HG02943 (cell line): ENCODE measurements around the gene RPSA.
A peak's percentile ranks its signal among the peaks of the same experiment; 100 is the strongest.
"Not testable (repeated sequence)": the region's sequence is repeated elsewhere in the genome, so short reads cannot be mapped to it uniquely, and the experiment has no call there.

Experiments used
- ATAC-seq: cut with Tn5 transposase; IDR thresholded peaks from one replicate; pipeline ENCODE4 v1.9.1; 2021; ENCODE audit warnings: mild to moderate bottlenecking, low read depth, moderate library complexity; ENCODE audit not compliant: unreplicated experiment

Gene RPSA

DNA sequence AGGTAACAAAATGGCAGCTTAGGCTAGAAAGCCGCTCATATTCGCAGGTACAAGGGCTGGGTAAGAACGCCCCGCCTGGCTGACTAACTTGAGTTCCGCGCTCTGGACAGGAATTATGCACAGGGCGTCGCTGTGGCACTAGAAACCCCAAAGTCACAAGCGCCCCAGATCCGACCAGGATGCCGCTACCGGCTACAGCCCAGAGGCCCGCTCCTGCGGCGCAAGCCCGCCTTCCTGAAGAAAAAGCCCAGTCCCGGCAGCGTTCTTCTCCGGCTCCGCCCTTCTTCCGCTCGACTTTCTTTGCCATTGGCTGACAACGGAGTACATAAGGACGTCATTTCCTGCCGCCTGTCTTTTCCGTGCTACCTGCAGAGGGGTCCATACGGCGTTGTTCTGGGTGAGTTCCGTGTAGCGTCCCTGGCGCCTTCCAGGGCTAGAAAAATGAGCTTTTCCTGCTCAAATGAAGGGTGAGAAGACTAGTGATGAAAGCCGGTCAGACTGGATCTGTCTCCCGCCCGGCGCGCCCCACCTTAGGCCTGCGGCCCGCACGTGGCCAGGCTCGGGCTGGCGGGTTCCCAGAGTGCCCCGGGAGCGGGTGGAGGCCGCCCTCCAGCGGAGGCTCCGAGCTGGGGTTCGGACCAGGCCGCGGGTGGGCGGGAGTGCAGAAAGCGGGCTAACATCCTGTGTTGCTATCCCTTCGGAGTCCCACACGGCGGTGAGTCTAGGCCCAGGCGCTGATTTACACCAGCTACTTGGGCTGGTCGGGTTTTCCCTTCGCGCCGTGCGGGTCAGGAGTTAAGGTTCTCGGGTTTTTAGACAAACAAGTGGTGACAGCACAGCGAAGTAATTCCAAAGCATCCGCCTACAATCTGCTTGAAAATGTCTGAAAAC, at the start of gene RPSA:
TSS of gene RPSA (plus strand) at position 353 of the 891 bp plus-strand sequence. CDS start 934 bp downstream, outside the sequence.
- ATAC-seq: peak; percentile 96

DNA sequence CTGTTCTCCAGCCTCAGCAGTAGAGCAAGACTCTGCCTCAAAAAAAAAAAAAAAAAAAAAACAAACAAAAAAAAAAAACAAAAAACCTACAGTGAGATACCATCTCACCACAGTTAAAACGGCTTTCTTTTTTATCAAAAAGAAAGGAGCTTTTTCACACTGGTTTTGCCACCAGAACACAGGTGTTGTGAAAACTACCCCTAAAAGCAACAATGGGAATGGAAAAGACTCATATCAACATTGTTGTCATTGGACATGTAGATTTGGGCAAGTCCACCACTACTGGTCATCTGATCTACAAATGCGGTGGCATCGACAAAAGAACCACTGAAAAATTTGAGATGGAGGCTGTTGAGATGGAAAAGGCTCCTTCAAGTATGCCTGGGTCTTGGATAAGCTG, 48.2 kb upstream of the RPSA start:
- ATAC-seq: no peak

DNA sequence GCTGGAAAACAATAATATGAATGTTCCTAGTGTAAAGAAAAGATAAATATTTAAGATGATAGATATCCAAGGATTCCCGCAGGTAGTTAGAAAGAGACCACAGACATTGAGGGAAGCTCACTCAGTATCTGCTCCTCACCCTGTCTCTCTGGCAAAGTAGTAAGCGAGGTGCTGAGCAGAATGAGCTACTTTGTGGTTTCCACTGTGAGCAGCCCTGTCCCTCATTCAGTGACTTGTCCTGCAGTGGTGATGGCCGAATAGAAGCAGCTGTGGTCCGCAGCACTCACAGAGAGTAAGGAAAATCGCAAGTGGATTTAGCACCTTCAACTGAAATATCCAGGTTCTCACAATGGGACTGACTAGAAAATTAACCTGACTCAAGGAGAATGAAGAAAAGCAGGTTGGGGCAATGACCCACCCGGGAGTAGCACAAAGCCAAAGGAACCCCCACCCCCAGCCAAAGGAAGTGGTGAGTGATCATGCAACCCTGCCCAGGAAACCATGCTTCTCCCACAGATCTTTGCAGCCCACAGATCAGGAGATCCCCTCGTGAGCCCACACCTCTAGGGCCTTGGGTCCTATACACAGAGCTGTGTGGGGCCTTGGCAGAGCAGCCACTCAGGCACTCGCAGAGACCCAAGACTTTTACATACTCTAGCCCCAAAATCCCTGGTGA, 45.1 kb upstream of the RPSA start:
- ATAC-seq: no peak

DNA sequence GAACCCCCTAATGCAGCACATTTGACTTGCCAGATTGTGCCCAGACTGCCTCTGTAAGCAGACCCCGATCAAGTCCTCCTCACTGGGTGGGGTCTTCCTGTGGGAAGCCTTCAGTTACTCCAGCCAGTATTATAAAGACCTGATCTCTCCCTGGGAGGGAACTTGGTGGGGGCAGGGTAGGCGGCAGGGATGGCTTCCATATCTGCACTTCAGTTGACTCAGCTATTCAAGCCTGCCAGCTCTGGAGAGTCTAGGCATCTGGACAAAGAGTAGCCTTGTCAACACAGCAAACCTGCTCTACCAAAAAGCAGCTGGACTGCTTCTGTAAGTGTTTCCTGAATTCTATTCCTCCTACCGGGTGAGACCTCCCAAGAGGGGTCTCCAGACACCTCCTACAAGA, 44.3 kb upstream of the RPSA start:
- ATAC-seq: no peak

DNA sequence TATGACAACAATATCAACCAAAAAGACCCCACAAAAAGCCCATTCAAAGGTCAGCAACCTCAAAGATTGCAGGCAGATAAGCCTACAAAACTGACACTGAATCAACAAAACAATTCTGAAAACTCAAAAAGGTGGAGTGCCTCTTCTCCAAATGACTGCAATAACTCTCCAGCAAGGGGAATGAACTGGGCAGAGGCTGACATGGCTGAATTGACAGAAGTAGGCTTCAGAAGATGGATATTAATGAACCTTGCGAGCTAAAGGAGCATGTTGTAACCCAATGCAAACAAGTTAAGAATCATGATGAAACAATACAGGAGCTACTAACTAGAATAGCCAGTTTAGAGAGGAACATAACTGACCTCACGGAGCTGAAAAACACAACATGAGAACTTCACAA, 43.7 kb upstream of the RPSA start:
- no peak for ATAC-seq

DNA sequence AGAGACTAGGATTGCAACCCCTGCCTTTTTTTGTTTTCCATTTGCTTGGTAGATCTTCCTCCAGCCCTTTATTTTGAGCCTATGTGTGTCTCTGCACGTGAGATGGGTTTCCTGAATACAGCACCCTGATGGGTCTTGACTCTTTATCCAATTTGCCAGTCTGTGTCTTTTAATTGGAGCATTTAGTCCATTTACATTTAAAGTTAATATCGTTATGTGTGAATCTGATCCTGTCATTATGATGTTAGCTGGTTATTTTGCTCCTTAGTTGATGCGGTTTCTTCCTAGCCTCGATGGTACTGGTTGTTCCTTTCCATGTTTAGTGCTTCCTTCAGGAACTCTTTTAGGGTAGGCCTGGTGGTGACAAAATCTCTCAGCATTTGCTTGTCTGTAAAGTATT, 36.1 kb upstream of the RPSA start:
- not testable (repeated sequence) for ATAC-seq

- no peak for ATAC-seq
These were observed 33.7 kb upstream of the RPSA start for GRCh38 chr3:39372833-39373232.

DNA sequence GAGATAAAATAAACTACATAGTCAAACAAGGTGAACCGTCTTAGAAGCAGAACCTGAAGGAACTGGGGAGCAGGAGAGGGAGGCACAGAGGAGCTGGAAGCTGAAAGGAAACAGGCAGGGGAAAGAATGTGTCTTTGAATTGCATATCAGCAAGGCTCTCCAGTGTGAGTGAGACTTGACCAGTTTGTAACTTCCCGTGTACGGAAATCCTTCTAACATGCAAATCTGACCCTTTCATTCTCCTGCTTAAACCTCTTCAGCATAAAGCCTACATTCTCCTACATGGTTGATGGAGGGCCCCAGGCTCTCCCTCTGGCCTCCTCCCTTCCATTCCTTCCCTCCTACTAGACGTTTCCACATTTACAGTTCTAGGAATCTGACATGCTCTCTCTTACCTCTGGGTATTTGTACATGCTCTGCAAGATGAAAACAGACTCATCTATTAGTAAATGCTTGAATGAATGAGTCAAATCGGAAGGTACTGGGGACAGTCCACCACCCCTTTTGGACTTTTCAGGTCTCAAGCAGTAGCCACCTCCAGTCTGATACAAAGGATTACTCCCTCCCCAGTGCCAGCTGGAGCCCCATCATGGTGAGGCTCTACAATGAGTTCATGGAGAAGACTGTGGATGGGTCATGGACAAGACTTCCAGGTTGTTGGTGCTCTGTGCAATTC, 29.4 kb upstream of the RPSA start:
- no peak for ATAC-seq

GRCh38 chr3:39378088-39378487, 28.4 kb upstream of the RPSA start:
- ATAC-seq: peak; percentile 72

GRCh38 chr3:39378957-39379777, 27.4 kb upstream of the RPSA start:
- ATAC-seq: no peak

DNA sequence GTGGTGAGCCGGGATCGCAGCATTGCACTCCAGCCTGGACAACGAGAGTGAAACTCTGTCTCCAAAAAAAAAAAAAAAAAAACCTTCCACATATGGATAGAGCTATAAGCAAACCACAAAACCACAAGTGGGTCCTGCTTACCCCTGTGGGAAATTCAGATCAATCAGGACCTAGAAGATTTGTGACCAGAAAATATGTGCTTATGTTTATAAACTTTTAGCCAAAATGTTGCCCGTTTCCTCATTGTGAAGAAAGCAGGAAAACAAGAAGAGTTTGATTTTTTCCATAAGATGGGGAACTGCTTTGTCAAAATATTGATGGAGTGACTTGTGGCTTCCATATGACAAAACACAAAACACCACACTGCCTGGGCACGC, 26.8 kb upstream of the RPSA start:
- no peak for ATAC-seq

GRCh38 chr3:39381432-39381831, 25.1 kb upstream of the RPSA start:
- ATAC-seq: no peak

DNA sequence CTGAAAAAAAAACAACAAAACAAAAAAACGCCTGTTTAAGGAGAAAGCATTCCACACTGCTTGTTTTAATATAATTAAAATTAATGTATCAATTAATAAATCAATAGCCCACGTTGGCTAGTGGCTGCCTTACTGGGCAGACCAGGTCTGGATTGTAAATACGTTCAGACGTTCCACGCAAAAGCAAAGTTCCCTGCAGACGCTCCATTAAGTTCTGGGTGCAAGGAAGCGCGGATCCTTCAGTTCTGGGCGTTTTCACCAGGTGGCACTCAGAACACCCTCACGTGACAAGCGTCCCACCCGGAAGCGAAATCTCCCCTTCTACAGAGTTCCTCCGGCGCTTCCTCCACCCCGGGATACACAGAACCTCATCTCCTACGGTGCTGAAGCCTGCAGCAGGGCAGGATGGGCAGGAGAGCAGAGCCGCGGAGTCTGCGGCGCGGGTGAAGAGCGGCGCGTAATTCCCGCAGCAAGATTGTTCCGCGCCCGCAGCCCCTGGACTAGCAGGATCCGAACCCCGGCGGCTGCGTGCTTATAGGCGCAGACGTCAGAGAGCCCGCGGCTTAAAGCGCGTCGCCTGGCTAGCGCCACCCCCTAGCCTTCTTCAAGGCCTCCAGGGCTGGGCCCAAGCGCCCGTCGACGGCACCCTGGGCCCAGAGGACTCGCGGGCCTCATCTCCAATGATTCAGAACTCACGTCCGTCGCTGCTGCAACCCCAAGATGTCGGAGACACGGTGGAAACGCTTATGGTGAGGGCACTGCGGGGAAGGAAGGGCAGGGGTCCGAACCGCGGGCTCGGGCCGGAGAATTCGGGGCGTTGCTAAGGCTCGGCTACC, 23.3 kb upstream of the RPSA start, which contains the start of gene SLC25A38:
TSS of gene SLC25A38 (plus strand) at position 326 of the 836 bp plus-strand sequence. CDS start at position 681, 355 bp downstream.
- ATAC-seq: peak; percentile 64

GRCh38 chr3:39383881-39384664, 22.4 kb upstream of the RPSA start:
- ATAC-seq: peak; percentile 69

DNA sequence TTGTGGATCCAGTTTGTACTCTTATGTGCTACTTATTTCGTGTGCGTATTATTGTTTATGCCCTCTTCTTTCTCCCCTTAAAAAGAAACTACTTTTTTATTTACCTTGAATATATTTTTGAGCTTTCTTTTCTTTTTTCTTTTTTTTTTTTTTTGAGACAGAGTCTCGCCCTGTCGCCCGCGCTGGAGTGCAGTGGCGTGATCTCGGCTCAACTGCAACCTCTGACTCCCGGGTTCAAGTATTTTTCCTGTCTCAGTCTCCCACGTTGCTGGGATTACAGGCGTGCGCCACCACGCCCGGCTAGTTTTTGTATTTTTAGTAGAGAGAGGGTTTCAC, 21.9 kb upstream of the RPSA start:
- no peak for ATAC-seq

DNA sequence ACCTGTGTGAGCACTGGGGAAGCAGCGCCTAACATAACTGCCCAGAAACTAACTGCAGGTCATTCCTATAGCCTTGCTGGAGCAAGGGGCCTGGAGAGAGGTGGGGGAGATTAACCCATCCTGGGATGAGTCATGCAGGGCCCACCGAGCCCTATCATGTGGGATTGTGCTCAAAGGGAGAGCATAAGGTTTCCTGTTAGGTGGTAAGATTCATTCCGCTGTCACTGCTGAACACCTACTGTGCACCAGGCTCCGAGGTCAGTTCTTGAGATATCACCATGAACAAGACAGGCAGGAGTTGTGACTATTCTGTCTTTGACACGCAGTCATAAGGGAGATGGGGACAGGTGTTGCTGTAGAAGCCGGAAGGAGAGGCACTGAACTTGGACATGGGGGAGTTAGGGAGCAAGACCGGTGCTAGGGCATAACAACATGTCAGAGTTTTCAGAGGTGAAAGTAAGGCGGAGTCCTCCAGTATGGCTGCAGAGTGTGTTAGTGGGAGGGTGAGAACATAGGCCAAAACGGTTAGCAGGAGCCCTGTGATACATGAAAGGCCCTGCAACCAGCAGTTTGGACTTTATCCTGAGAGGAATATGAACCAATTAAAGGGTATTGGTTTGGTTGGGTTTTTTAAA, 20.9 kb upstream of the RPSA start:
- no peak for ATAC-seq

DNA sequence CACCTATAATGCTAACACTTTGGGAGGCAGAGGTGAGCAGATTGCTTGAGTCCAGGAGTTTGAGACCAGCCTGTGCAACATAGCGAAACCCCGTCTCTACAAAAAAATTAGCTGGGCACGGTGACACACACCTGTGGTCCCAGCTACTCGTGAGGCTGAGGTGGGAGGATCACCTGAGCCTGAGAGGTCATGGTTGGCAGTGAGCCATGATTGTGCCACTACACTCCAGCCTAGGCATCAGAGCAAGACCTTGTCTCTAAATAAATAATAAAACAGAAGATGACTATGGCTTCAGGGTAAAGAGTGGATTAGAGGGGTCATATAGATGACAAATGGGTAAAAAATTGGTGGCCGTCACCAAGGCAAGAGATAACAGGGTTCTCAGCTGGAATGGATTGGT, 20.2 kb upstream of the RPSA start:
- ATAC-seq: no peak

- no peak for ATAC-seq
These were observed 19.0 kb upstream of the RPSA start for GRCh38 chr3:39387411-39387975.
